Omental fat pad (tissue), 4 donors: ENCODE measurements around the gene DBNDD2. TPM values are rescaled to one million over a fixed set of nuclear protein-coding genes. Genes with fewer than 3 reads are reported as not detected.
A peak's percentile ranks its signal among the peaks of the same experiment; 100 is the strongest.

ENCODE experiments used
- ATAC-seq: fragments of 150-250 bp; one replicate; pipeline ENCODE4 v1.9.1; 2016; ENCODE audit warnings: mild to moderate bottlenecking, moderate library complexity; ENCODE audit not compliant: low FRiP score
- DNase-seq: peaks from one replicate; pipeline ENCODE4 v3.0.0-alpha.2; 2019; ENCODE audit warnings: low spot score
- total RNA-seq, 4 donors: library from RNA; depleted of rRNA; stranded (reverse); fragments of >200 nt; gene quantifications; one replicate each; pipeline ENCODE4 v1.1.0, GENCODE V29; 2016
- TF ChIP-seq, protein P1 (sequence below), 3 donors: fragments of 450-650 bp; IDR thresholded peaks; one replicate each; pipeline ENCODE4 v1.5.1; 2016 to 2017; ENCODE audit warnings: antibody characterized with exemption in 3 of 3, mild to moderate bottlenecking in 3 of 3, moderate library complexity in 2 of 3

The DBNDD2 gene
- total RNA-seq, 4 donors from 2014 or later: 20.7 to 45.7 (median 27.9) TPM

DNA sequence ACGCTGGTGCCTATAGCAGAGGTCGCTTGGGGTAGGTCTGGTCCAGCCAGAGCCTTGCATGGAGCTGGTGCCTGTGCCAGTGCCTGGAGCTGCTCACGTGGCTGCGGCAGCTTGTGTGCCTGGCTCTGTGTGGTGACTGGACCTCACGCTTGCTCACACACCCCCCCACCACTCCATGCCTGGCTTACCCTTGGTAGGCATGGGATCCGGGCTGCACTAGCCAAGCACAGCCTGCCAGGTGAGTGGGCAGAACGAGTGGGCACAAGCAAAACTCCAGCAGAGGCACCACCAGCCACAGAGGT lies 13.0 kb upstream of the DBNDD2 start:
- DNase-seq: no peak
- no peak for ATAC-seq
- TF ChIP-seq, protein P1, sequence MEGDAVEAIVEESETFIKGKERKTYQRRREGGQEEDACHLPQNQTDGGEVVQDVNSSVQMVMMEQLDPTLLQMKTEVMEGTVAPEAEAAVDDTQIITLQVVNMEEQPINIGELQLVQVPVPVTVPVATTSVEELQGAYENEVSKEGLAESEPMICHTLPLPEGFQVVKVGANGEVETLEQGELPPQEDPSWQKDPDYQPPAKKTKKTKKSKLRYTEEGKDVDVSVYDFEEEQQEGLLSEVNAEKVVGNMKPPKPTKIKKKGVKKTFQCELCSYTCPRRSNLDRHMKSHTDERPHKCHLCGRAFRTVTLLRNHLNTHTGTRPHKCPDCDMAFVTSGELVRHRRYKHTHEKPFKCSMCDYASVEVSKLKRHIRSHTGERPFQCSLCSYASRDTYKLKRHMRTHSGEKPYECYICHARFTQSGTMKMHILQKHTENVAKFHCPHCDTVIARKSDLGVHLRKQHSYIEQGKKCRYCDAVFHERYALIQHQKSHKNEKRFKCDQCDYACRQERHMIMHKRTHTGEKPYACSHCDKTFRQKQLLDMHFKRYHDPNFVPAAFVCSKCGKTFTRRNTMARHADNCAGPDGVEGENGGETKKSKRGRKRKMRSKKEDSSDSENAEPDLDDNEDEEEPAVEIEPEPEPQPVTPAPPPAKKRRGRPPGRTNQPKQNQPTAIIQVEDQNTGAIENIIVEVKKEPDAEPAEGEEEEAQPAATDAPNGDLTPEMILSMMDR (IDR thresholded peaks at IDR 0.05): no peak

DNA sequence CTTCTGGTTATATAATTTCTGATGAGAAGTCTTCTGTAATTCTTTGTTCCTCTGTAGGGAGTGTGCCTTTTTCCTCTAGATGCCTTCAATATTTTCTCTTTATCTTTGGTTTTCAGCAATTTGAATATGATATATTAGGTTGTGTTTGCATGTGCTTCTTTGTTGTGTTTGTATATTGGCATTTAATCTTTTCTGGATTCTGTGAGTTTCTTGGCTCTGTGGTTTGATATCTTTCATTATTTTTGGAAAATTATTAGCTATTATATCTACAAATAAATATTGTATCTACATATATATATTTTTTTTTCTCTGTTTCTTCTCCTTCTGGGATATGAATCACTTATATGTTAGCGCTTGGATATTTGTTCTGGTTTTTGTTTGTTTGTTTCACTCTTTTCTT lies 9.1 kb upstream of the DBNDD2 start:
- TF ChIP-seq, protein P1 (IDR thresholded peaks at IDR 0.05): no peak
- ATAC-seq: no peak

GRCh38 chr20:45400346-45401031 lies 7.6 kb upstream of the DBNDD2 start:
- TF ChIP-seq, protein P1 (IDR thresholded peaks at IDR 0.05): no peak
- no peak for DNase-seq
- no peak for ATAC-seq

More for the DNA sequence above, 9.1 kb upstream of the DBNDD2 start:
- no peak for DNase-seq

DNA sequence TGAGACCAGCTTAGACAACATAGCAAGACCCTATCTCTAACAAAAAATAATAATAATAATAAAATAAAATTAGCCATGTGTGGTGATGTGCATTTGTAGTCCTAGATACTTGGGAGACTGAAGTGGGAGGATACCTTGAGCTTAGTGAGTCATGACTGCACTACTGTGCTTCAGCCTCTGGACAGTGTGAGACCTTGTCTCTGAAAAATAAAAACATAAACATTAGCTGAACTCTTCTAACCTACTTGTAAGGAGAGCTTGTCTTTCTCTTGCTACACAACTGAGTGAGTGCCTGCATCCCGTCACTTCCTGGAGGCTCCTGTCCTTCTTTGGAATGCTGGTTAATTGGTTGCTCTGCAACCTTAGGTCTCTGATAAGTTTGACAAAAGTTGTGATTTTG lies 5.1 kb upstream of the DBNDD2 start:
- TF ChIP-seq, protein P1 (IDR thresholded peaks at IDR 0.05): no peak
- DNase-seq (no peak), ATAC-seq (no peak)

DNA sequence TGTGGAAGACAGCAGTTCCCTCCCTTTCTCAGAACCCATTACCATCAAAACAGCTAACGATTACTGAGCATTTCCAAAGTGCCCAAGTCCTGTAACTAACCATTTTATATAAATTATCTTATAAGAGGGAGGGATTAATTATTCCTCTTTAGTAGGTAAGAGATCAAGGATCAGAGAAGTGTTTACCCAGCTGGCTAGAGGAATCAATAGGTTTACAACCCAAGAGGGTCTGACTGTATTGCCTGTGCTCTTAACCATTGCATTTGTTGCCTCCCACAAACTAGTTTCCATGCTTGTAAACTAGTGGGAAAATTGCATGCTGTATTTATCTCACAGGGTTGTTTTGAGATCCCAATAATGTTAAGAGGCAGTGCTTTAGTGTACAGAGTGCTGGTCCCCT lies 3.7 kb upstream of the DBNDD2 start:
- TF ChIP-seq, protein P1 (IDR thresholded peaks at IDR 0.05): no peak
- DNase-seq (no peak), ATAC-seq (no peak)

DNA sequence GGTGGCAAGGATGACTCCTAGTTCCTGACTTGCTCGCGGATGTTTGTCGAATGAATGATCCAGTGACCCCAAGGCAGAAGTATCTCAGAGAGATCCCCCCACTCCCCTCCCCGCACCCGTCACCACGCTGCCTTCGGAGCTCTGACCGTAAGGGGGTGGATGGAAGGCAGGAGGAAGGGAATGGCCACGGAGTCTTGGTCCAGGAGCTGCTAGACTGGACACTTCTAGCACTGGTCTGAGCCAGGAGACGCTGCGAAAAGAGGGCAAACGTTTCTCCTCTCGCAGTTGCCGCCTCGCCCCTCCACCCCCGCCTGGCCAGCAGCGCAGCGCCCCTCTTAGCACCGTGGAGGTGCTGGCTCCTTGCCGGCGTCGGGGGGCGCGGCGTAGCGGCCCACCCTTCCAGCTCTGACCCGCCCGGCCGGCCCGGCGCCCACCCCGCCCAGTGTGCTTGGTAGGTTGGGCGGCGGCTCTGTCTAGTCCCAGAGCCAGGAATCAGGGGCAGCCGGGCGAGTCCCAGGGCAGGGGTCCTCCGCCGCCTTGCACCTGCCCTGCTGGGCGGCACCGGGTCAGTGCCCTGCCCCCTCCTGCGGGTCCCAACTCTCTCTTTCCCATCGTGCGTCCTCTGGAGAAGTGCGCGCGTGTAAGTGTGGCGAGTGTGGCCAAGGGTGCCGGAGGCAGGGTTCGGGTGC lies 2.4 kb upstream of the DBNDD2 start:
- DNase-seq: no peak
- TF ChIP-seq, protein P1 (IDR thresholded peaks at IDR 0.05): no peak
- peak; percentile 31 for ATAC-seq
